IPS-11a (cell line): ENCODE results near the gene LPP.

ENCODE experiments used
- H3K4me3 ChIP-seq: one replicate; pipeline ENCODE4 v1.5.1; 2013; ENCODE audit warnings: low read depth, low read length, control low read depth

The LPP gene

DNA sequence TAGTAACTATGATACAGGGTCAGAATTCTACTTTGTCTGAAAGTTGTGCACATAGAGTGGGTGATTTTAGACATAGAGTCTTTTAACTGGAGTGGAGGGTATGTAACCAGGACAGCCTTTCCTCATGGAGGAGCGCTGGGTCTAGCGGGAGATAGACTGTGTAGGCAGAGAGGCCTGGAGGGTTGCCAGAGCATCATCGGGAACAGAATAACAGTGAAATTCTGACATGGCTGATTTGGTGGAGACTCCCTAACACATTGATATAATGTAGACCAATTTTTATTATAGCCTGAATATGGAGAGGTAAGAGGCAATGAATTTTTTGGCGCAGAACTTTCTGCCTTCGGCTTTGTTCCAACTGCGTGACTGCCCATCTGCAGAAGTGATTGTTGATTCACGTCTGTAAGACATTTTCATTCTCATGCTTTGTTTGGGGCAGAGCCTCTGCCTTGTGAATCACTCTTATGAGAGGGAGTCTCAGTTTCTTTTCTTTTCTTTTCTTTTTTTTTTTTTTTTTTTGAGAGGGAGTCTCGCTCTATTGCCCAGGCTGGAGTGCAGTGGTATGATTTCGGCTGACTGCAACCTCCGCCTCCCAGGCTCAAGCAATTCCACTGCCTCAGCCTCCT is 16.0 kb downstream of the LPP start:
- H3K4me3 ChIP-seq: no peak overlapping the region

DNA sequence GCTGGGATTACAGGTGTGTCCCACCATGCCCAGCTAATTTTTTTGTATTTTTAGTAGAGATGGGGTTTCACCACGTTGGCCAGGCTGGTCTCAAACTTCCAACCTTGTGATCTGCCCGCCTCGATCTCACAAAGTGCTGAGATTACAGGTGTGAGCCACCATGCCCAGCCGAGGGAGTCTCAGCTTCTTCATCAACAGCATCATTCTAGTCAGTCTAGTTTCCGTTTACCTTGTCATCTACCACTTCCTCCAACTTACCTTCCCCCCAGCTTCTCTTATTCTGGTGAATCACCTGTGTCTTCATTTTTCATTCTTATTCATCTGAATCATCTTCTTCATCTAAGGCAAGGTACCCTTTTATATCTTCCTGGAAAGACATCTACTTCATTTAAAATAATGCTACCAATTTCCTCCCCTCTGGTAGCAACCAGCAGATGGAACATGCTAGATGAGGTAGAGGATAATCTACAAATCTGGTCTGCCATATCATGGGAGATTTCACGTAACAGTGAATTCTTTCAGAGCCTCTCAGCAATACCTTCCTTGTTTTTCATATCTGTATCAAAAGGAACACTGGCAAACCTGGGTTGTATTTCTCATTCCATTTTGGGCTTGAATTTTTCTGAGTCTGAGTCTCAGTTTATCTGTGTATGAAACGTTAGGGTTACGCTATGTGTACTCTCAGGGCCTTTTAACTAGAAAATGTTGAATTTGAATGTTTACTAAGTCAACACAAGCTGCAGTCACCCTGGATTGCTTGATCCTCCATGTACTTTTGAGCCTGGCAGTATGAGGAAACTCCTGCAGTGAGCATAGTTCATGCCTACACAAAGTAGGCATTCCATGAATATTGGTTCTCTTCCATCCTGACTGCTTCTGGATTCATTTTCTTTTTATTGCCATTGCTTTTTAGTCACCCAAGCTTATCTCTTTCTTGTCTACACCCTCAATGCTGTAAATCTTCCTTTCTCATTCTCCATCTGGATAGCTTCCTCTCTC is 16.8 kb downstream of the LPP start:
- H3K4me3 ChIP-seq: no peak overlapping the region

DNA sequence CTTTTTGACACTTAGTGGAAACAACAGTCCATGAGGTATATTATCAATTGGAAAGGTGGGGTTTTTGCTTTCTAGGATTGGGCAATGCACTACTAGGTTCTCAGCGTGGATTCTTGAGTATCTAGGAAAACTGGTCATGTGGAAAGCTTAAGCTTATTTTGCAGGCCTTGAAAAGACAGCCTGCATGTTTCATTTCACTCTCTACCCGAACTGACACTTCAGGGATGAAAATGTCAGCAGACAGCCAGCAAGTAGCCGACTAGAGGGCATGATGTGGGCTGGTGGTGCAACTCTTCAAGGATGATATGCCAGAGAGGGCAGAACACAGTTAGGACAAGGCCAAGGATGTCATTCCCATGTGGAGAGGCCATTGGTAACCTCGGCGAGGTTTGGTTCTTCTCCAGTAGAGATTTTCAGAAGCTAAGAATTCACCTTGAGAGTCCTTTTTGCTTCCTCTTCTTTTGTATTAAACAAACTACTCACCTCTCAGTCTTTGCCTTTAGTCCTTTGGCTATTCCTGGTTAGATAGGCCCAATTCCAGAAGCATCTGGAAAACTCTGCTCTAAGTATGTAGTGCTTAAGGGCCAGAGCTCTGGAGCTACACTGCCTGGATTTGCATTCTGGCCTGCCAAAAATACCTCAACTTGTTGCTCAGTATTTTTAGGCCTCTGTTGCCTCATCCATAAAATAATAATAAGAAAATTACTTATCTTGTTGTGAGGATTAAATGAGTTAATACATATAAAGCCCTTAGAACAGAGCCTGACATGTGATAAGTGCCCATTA is 17.9 kb downstream of the LPP start:
- no peak overlapping the region for H3K4me3 ChIP-seq

DNA sequence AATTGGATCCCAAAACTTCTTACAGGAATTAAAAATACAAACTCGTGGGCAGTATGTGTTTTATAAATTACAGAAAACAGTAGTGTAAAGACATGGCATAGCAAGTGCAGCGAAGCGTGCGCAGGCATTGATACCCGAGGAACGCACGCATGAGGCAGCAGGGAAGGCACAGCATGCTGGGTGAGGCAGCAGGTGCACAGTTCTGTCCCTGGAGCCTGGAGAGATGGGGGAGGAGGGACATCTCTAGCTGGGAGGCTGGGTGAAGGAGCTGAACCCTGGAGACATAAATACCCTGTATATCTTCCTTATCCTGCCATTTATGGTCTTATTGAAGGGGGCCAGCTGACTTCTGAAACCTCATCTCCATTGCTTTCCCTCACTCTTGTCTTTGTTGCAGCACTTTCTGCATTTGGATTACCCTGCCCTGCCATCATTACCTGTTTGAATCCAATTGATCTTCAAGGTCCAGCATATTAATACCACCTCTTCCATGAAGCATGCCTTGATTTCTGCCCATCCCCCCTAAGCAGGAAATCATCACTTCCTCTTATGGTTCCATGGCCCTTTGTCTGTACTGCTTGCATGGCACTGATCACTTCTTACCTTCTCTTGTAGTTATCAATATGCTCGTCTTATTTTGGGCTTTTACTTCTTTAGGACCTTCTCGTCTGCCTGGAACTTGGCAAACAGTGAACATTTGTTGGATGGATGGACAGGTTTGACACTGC is 20.5 kb downstream of the LPP start:
- no peak overlapping the region for H3K4me3 ChIP-seq

DNA sequence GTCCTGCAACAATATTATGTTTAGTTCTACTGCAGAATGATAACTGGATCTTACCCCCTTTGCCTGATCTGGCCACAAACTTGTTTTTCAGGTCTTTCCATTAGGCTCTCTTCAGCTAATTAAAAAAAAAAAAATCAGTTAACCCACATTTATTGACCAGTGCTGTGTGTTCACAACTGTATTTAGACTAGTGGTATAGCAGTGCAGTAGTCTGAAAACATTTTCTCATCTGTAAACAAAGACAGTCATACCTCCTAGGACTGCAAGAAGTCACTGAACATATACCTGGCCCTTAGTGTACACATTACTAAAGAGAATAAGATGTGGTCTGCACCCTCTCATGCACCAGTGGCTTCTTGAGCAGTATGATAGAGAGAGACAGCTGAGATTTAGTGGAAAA is 22.5 kb downstream of the LPP start:
- H3K4me3 ChIP-seq: no peak overlapping the region

DNA sequence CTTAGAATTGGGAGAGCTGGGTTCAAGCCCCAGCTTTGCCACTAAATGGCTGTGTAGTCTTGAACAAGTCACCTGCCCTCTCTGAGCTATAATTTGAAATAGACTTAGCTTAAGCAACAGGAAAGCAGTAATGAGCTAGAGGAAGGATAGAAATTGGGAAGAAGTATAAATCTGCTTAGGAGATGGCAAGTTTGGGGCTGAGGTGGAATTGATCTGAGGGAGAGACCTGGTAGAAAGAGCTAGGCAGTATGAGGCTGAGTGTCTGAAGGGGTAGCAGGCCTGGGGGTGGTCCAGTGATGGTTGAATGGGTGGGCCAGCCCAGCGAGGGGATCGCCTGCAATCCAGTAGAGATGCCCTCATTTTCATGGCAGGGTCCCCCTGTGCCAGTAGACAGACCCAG is 22.9 kb downstream of the LPP start:
- no peak overlapping the region for H3K4me3 ChIP-seq

DNA sequence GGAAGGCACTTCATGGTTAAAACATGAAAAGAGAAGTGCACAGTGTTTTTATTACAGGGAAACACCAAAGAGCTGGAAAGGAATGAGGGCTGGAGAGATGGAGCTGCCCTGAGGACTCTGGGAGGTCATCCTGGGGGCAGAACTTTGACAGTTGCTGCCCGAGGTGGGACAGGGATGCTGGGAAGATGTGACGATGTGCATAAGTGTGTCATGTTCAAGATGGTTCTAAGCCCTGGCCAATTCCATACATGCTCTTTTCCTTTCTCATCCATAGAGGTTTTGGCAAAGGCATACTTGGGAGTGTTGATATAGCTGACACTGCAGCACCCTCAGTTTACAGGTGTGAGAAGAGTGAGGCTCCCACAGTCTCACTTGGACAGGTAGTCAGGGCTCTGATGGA is 23.8 kb downstream of the LPP start:
- no peak overlapping the region for H3K4me3 ChIP-seq

DNA sequence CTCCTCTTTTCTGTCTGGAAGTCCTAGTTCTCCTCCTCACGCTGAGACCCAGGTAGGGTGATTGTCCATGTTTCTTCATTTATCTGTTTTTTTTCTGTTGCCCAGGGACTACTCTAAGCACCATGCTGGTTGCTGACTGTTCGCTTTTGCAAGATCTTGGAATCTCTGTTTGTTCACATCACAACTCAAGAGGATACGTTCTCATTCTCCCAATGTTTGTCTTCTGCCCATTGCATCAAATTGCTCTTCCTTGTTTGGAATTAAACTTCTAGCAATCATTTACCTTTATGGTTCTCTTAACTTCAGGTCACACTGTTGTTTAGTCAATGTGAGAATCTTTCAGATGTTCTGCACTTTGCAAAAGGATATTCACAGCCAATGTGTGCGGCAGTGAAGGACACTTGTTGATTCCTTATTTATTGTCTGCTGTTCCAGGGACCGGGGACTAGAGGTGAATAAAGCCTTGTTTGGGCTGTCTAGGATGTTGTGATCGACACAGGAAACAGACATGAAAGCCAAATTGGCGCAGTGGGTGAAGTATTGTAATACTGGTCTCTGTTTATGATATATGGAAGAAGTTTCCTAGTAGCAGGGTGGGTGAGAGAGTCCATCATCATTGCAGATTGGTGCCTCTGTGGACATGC is 24.5 kb downstream of the LPP start:
- H3K4me3 ChIP-seq: no peak overlapping the region

DNA sequence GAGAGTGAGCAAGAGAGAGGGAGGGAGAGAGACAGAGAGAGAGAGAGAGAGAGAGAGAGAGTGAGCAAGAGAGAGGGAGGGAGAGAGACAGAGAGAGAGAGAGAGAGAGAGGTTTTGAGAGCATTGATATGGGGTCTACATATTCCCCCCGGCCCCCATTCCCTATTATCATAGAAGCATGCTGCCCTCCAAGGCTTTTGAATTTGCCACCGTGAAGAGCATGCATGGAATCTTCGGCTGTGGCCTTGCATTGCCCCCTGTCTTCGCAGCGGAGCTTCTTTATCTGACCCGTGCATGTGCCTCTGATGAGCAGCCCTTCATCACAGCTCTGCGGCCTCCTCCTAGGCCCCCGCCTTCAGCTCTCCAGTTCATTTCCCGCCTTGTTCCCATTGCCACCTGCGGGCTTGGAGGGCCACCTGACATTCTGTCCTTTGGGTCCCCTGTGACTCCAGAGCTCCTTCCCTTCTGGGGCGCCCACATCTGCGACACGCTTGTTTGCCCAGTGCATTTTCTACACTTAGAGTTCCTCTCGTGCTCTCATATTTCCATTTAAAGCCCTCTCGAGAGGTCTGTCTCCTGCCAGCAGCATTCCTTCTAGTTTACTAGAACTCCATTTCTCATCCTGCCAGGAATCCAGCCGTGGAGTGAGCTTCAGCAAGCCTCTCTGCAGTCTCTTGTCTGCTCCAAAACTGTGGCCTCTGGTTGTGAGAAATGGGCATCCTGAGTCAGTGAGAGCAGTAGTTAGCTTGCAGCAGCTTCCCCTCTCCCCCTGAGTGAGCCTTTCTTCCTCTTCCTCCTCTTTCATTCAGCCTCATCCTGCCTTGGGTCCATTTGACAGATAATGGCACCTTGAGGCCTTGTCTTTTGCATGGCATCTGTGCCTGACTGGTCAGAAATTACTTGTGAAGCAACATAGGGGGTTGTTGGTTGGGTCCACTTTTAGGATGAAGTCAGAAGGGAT is 25.3 kb downstream of the LPP start:
- H3K4me3 ChIP-seq: no peak overlapping the region

DNA sequence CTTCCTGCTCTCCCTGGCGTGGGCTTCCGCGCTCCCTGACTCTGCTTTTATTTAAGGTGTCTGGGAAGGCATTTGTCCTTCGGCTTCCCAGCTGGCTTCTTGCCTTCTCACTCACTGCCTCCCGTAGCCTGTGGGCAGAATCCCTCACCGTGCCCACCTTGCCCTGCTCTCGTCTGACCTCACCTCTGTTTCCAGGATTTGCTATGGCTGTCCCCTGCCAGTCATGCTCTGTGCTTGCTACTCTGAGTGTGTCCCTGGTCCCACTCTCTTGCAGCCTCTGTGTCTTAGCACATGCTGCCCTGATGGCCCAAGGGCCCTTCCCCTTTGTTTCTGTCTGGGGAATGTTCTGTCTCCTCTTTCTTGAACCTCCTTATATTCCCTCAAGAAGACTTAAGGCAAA is 26.2 kb downstream of the LPP start:
- H3K4me3 ChIP-seq: no peak overlapping the region

DNA sequence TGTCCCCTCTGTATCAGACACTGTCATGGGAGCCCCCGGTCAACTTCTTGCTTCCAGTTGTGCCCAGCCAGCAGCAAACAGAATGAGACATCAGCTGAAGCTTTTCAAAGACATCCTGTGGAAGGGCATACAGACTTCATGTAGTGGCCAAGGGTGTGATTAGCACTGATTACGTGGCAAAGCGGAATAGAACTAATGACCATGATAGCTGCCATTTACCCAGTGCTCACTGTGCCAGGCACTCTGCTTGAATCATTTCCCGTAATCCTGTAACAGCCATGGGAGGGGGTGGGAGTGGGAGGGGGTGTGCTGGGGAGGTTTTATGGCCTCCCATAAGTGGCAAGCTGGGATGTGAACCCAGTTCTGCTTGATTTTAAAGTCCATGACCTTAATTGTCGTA is 29.5 kb downstream of the LPP start:
- H3K4me3 ChIP-seq: no peak overlapping the region

DNA sequence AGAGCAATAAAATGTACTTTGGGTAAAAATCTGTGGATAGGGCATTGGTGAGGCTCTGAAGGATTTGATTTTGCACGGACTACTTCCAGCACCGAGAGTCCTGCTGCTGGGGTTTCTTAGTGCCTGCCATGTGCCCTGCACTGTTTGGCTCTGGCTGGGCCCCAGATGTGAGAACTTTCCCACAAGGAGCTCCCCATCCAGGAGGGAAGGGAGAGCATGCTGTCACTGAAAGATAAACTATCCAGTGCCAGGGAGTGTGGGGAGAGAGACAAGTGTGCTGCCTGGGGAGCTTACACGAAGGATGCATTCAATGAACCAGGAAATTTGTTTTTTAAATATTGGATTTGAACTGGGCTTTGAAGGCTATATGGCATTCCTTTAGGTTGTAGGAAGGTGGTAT is 30.2 kb downstream of the LPP start:
- no peak overlapping the region for H3K4me3 ChIP-seq

DNA sequence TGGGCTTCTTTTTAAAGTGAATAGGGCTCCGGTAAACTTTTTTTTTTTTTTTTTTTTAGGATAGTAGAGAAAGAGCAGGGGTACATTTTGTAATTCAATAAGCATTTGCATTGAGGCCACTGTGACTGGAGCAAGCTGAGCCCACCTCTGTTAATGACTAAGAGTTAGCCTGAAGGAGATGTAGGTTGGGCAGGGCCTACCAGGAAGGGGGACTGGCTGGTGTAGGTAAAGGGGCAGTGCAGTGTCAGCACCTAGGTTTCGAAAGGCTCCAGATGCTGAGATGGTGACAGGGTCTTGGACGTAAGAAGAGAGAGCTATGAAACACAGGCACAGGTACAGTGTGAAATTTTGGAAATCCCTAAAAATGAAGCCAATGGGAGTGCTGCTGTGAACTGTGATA is 30.7 kb downstream of the LPP start:
- no peak overlapping the region for H3K4me3 ChIP-seq

DNA sequence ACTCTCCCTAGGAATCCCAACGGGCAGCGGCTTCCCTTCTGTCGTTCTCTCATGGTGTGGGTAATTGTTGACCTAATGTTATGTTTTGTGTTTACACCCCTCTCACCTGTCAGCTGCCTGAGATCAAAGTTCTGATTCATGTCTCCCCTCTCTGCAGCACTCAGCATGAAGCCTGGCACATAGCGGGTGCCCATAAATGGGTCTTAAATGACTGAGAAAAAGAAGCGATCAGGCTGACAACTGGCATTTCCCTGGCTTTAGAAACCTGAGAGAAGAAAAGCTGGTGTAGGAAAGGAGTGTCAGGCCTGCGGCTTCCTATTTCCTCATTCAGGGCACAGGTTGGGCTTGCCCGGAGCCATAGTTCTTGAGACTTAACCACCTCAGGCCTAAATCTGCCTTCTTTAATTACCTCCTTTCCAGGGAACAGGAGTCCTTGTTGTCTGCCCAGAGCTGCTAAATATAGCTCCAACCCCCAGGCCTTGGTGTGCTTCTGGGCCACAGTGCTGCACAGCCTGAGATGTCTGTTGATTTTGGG is 31.8 kb downstream of the LPP start:
- no peak overlapping the region for H3K4me3 ChIP-seq

DNA sequence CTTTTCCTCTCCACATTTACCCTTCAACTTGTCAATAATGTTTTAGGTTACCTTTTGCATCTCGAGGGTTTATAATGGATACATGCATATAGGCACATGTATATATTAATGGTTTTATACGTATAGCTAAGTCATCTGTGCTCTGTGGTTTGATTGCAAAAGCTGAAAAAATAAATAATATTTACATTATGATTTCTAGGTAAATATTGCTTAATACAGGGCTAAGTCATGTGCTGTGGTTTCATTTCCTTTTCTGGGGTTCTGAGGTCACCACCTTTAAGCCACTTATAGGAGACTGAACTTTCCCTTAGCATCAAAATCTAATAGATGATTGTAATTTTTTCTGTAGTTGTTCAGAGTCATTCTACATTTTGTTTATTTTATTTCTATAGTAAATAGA is 33.1 kb downstream of the LPP start:
- no peak overlapping the region for H3K4me3 ChIP-seq

DNA sequence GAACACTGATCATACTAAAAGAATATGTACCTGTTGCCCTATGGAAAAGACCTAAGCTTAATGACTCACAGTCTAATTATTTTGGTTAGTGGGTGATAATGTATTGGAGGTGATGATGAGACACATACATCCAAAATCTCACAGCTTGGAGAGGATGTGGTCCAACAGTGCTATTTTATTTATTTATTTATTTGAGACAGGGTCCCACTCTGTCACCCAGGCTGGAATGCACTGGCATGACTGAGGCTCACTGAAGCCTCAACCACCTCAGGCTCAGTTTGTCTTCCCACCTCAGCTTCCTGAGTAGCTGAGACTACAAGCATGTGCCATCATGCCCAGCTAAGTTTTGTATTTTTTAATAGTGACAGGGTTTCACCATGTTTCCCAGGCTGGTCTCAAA is 35.0 kb downstream of the LPP start:
- H3K4me3 ChIP-seq: no peak overlapping the region

DNA sequence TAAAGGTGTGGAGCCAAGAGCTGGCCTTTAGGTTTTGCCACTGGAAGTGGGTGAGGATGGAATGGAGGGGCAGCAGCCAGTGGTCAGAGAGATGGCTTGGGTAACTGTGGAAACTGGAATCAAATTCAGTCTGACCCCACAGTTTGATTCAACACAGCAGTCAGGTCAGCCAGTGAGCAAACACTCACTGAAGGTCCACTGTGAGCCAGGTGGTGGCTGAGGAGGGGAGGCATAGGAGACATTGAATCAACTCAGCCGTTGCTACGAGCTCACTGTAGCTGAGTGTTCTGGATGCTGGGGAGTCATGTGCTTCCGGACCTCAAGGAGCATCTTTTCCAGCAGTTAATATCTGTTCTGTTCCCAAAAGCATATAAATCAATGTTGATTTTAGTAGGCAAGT is 37.5 kb downstream of the LPP start:
- no peak overlapping the region for H3K4me3 ChIP-seq

DNA sequence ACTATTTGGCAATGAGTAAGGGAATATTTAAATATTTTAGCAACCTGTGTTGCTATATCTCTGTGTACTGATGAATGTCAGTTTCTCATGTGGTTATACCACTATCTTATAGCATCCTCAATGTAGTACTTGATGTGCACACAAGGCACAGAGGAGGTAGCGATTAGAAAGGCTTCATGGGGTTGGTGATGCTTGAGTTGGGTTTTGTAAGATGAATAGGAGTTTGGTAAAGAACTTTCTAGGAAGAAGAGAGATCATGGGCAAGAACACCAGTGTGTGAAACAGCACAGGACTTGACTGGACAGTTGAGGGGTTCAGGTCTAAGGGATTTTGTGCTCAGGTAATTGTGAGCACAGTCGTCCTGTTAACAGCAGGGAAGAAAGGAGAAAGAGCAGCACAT is 38.1 kb downstream of the LPP start:
- H3K4me3 ChIP-seq: no peak overlapping the region

DNA sequence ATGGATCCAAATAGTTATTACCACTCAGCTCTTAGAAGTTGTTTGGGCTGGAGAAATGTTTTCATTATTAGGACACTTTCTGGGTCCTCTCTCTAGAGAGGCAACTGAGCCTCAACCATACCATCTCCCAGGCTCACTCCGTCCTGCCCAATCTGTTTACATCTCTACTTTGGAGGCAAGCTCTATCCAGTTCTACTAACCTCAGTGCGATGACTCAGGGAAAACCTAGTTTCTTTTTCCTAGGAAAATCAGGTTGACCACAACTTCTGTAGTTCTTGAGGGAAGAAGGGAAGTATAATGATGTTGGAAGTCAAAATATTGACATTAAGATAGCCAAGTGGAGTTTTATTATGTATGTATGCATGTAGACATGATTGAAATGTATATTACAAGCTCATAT is 40.4 kb downstream of the LPP start:
- no peak overlapping the region for H3K4me3 ChIP-seq
